Gastrocnemius medialis (tissue), 4 donors: ENCODE data around the gene SCMH1.
"Not testable (repeated sequence)": the region's sequence is repeated elsewhere in the genome, so short reads cannot be mapped to it uniquely, and the experiment has no call there.

Source experiments
- CTCF ChIP-seq, 5 experiments: fragments of 450-650 bp in 3 of 5; fragments of 200-600 bp in 2 of 5; sonication (generic) in 2 of 5; IDR thresholded peaks in 4 of 5; conservative IDR thresholded peaks in 1 of 5; 1 replicate in 4 of 5; 2 replicates in 1 of 5; pipeline ENCODE4 v1.5.1; 2016 to 2019; ENCODE audit warnings: antibody characterized with exemption in 5 of 5, mild to moderate bottlenecking in 3 of 5, moderate library complexity in 3 of 5
- POLR2A ChIP-seq, 2 donors: fragments of 450-650 bp; IDR thresholded peaks; one replicate each; pipeline ENCODE4 v1.6.1; 2017; ENCODE audit warnings: antibody characterized with exemption in 2 of 2, mild to moderate bottlenecking in 2 of 2, moderate library complexity in 2 of 2

GRCh38 chr1:41178230-41178629, 63.9 kb downstream of the SCMH1 start:
- not testable (repeated sequence) for TF ChIP-seq POLR2A (IDR thresholded peaks at IDR 0.05); CTCF (IDR thresholded peaks at IDR 0.05 in 4 of 5, conservative IDR thresholded peaks at IDR 0.05 in 1 of 5)
